NT2/D1 (cell line): ENCODE results near the gene APP.

Source experiments
- YY1 ChIP-seq: IDR thresholded peaks from 2 replicates; pipeline ENCODE4 v1.6.1; 2011; ENCODE audit not compliant: insufficient read length, insufficient read depth
- ZNF274 ChIP-seq: IDR thresholded peaks from 2 replicates; pipeline ENCODE4 v1.6.1; 2011; ENCODE audit warnings: mild to moderate bottlenecking, low read depth, low read length

DNA sequence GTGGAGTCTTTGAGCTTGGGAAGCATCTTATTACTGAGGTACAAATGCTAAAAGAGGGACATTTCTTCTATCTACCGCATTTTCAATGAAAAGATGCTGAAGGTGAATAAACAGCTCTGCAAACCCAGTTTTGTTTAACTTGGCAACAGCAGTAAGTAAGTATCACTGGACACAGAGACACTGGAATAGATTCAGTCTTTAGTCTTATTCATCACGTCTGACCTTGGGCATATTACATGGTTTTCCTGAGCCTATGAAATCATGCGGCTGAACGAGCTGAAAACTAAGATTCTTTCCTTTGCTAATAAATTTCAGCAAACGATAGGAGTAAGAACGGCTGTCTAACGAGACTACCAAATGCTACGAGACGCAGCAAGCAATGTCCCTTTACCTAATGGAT lies 228.4 kb downstream of the APP start:
- TF ChIP-seq YY1 (no peak), ZNF274 (no peak)
